HCT116 (cell line): ENCODE data around the gene DNAAF8. TPM values are rescaled to one million over a fixed set of nuclear protein-coding genes. Genes with fewer than 3 reads are reported as not detected.

ENCODE experiments used
- ATAC-seq: fragments of 200-7000 bp; cut with Tn5 transposase; 2 replicates; pipeline ENCODE4 v1.9.1; 2020; ENCODE audit warnings: mild to moderate bottlenecking, moderate library complexity
- BruUV-seq: library from RNA; stranded (reverse); fragments of 400-500 nt; replicated peaks from 2 replicates; lab custom pipeline; 2021; lab: Mats Ljungman, UMichigan
- CTCF ChIA-PET: fragments of 300-600 bp; sonication (Branson Sonifier 250); formaldehyde crosslinking; loops from one replicate; lab custom pipeline; 2021; ENCODE audit warnings: antibody characterized with exemption; lab: Charles Lee
- POLR2A ChIA-PET: fragments of 300-600, 350-600 bp; sonication (Branson Sonifier 250); formaldehyde crosslinking; loops from one replicate; lab custom pipeline; 2021; ENCODE audit warnings: antibody characterized with exemption; lab: Charles Lee
- RAD21 ChIA-PET, 2 experiments: fragments of 300-600 bp; sonication (Branson Sonifier 250); formaldehyde crosslinking; loops; one replicate each; lab custom pipeline; 2023; ENCODE audit warnings: low total read pairs in 2 of 2; ENCODE audit not compliant: uncharacterized antibody in 2 of 2, unreplicated experiment in 2 of 2, low non-redundant PET in 1 of 2; lab: Charles Lee
- DNase-seq: peaks from one replicate; pipeline ENCODE4 v3.0.0-alpha.2; 2010; ENCODE audit warnings: low read depth, low spot score
- H2AFZ ChIP-seq: fragments of 200-600 bp; shearing (Covaris generic), sonication (generic); 2 replicates; pipeline ENCODE4 v1.6.1; 2017; ENCODE audit warnings: low read depth, mixed run types, mixed read lengths, antibody characterized with exemption, low read length; ENCODE audit not compliant: poor library complexity, severe bottlenecking
- H3K27ac ChIP-seq: 2 replicates; pipeline ENCODE4 v1.5.1; 2012; ENCODE audit warnings: low read depth, low read length
- H3K27me3 ChIP-seq: fragments of 200-600 bp; sonication (generic); 2 replicates; pipeline ENCODE4 v1.6.1; 2016; ENCODE audit warnings: mixed run types, low read length, mixed read lengths; ENCODE audit not compliant: insufficient read depth
- H3K36me3 ChIP-seq, 2 experiments: fragments of 200-500 bp in 1 of 2; fragments of 200-600 bp in 1 of 2; sonication (Bioruptor generic) in 1 of 2; sonication (generic) in 1 of 2; 2 replicates each; pipeline versions ENCODE4 v1.5.1 to v1.6.1; 2014 to 2016; ENCODE audit warnings: low read length in 2 of 2, inconsistent platforms in 1 of 2, mixed read lengths in 1 of 2, mixed run types in 1 of 2; ENCODE audit not compliant: insufficient read depth in 2 of 2, control insufficient read depth in 1 of 2
- H3K4me1 ChIP-seq, 2 experiments: fragments of 200-600 bp in 1 of 2; sonication (generic) in 1 of 2; 2 replicates each; pipeline versions ENCODE4 v1.5.1 to v1.6.1; 2012 to 2017; ENCODE audit warnings: low read length in 2 of 2, inconsistent platforms in 1 of 2, mild to moderate bottlenecking in 1 of 2, mixed read lengths in 1 of 2, mixed run types in 1 of 2, moderate library complexity in 1 of 2; ENCODE audit not compliant: insufficient read depth in 2 of 2, control insufficient read depth in 1 of 2
- H3K4me2 ChIP-seq: fragments of 200-600 bp; sonication (generic); 2 replicates; pipeline ENCODE4 v1.6.1; 2017; ENCODE audit warnings: mixed run types, low read length, mixed read lengths
- H3K4me3 ChIP-seq, 2 experiments: fragments of 200-600 bp in 1 of 2; sonication (generic) in 1 of 2; replicated peaks in 1 of 2; 2 replicates each; pipeline ENCODE4 v1.5.1; 2011 to 2016; ENCODE audit warnings: low read length in 2 of 2, control low read depth in 1 of 2, low read depth in 1 of 2, mild to moderate bottlenecking in 1 of 2, mixed read lengths in 1 of 2, mixed run types in 1 of 2
- H3K79me2 ChIP-seq: fragments of 200-600 bp; sonication (generic); 2 replicates; pipeline ENCODE4 v1.6.1; 2017; ENCODE audit warnings: mild to moderate bottlenecking, mixed run types, low read length, moderate library complexity, mixed read lengths; ENCODE audit not compliant: insufficient read depth
- H3K9ac ChIP-seq: fragments of 200-600 bp; sonication (generic); 2 replicates; pipeline ENCODE4 v1.6.1; 2016; ENCODE audit warnings: low read length, mixed read lengths
- H3K9me2 ChIP-seq: fragments of 200-600 bp; sonication (generic), shearing (Covaris generic); 2 replicates; pipeline ENCODE4 v1.6.1; 2017; ENCODE audit warnings: mixed run types, mild to moderate bottlenecking, moderate library complexity; ENCODE audit not compliant: insufficient read depth
- H3K9me3 ChIP-seq, 2 experiments: fragments of 200-500 bp in 1 of 2; fragments of 200-600 bp in 1 of 2; sonication (Bioruptor generic) in 1 of 2; sonication (generic) in 1 of 2; 2 replicates each; pipeline ENCODE4 v1.6.1; 2014 to 2017; ENCODE audit warnings: low read length in 2 of 2, mixed read lengths in 2 of 2, inconsistent platforms in 1 of 2, low read depth in 1 of 2, mild to moderate bottlenecking in 1 of 2, mixed run types in 1 of 2, moderate library complexity in 1 of 2; ENCODE audit not compliant: control insufficient read depth in 1 of 2, insufficient read depth in 1 of 2
- H4K20me1 ChIP-seq: fragments of 200-600 bp; sonication (generic), shearing (Covaris generic); 2 replicates; pipeline ENCODE4 v1.6.1; 2017; ENCODE audit warnings: mixed run types, mild to moderate bottlenecking, moderate library complexity; ENCODE audit not compliant: insufficient read depth
- CBX3 ChIP-seq: IDR thresholded peaks from 2 replicates; pipeline ENCODE4 v1.6.1; 2012; ENCODE audit warnings: low read depth
- CEBPB ChIP-seq: IDR thresholded peaks from 2 replicates; pipeline ENCODE4 v1.6.1; 2012; ENCODE audit warnings: low read depth
- EGR1 ChIP-seq: IDR thresholded peaks from 2 replicates; pipeline ENCODE4 v1.6.1; 2012; ENCODE audit warnings: low read depth
- EZH2 ChIP-seq: fragments of 200-600 bp; sonication (generic); IDR thresholded peaks from 2 replicates; pipeline ENCODE4 v1.6.1; 2017; ENCODE audit warnings: antibody characterized with exemption, mixed run types
- JUND ChIP-seq: IDR thresholded peaks from 2 replicates; pipeline ENCODE4 v1.6.1; 2012
- POLR2A ChIP-seq: IDR thresholded peaks from 2 replicates; pipeline ENCODE4 v1.7.0; 2011; ENCODE audit warnings: borderline replicate concordance; ENCODE audit not compliant: insufficient read depth, insufficient read length; ENCODE audit errors: extremely low read depth
- POLR2AphosphoS5 ChIP-seq: IDR thresholded peaks from 2 replicates; pipeline ENCODE4 v1.6.1; 2011; ENCODE audit warnings: mild to moderate bottlenecking, low read depth, low read length, moderate library complexity
- RAD21 ChIP-seq: IDR thresholded peaks from 2 replicates; pipeline ENCODE4 v1.6.1; 2012; ENCODE audit warnings: low read depth, mild to moderate bottlenecking
- SIN3A ChIP-seq: IDR thresholded peaks from 2 replicates; pipeline ENCODE4 v1.6.1; 2012; ENCODE audit warnings: low read depth
- SP1 ChIP-seq: IDR thresholded peaks from 2 replicates; pipeline ENCODE4 v1.6.1; 2012; ENCODE audit warnings: low read depth
- SRF ChIP-seq: IDR thresholded peaks from 2 replicates; pipeline ENCODE4 v1.6.1; 2012; ENCODE audit warnings: low read depth
- ZFX ChIP-seq: fragments of 450-650 bp; IDR thresholded peaks from 2 replicates; pipeline ENCODE4 v1.6.1; 2017
- ZNF274 ChIP-seq: fragments of 200-500 bp; sonication (Bioruptor generic); IDR thresholded peaks from 2 replicates; pipeline ENCODE4 v1.6.1; 2014; ENCODE audit warnings: mild to moderate bottlenecking, low read depth, low read length, inconsistent platforms
- intact Hi-C: fragments of 100-400 bp; cut with micrococcal nuclease; formaldehyde crosslinking; loops from 2 replicates; pipeline ENCODE4 v1.10.0; 2022
- total RNA-seq: library from RNA; stranded (reverse); gene quantifications from one replicate; pipeline ENCODE4 v1.2.1, GENCODE V29; 2021; ENCODE audit not compliant: unreplicated experiment
- TF ChIP-seq, protein P1 (sequence below): IDR thresholded peaks from 2 replicates; pipeline ENCODE4 v1.6.1; 2012
- TF ChIP-seq, protein P2 (sequence below): IDR thresholded peaks from 2 replicates; pipeline ENCODE4 v1.6.1; 2012
- TF ChIP-seq, protein P3 (sequence below): IDR thresholded peaks from 2 replicates; pipeline ENCODE4 v1.6.1; 2011; ENCODE audit warnings: mild to moderate bottlenecking, low read length, moderate library complexity; ENCODE audit not compliant: insufficient replicate concordance; ENCODE audit errors: extremely low read depth
- TF ChIP-seq, protein P4 (sequence below), 3 experiments: fragments of 200-600 bp in 1 of 3; sonication (generic) in 1 of 3; IDR thresholded peaks in 2 of 3; conservative IDR thresholded peaks in 1 of 3; 2 replicates each; pipeline ENCODE4 v1.5.1; 2012 to 2017; ENCODE audit warnings: low read depth in 2 of 3, low read length in 2 of 3, antibody characterized with exemption in 1 of 3, borderline replicate concordance in 1 of 3, control low read depth in 1 of 3, mild to moderate bottlenecking in 1 of 3, mixed read lengths in 1 of 3, mixed run types in 1 of 3, moderate library complexity in 1 of 3; ENCODE audit not compliant: insufficient read depth in 1 of 3

Gene DNAAF8
- total RNA-seq, 1 experiment from 2014 or later = 1.0 TPM

DNA sequence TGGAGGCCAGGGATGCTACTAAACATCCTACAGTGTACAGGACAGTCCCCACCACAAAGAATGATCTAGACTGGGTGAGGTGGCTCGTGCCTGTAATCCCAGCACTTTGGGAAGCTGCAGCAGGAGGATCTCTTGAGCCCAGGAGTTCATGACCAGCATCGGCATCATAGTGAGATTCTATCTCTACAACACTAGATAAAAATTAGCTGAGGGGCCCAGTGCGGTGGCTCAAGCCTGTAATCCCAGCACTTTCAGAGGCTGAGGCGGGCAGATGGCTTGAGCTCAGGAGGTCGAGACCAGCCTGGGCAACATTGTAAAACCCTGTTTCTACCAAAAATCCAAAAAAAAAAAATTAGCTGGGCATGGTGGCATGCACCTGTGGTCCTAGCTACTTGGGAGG lies 38.0 kb downstream of the DNAAF8 start:
- no peaks in the 10 kb centered on the region for H3K79me2 ChIP-seq
- intact Hi-C loops = no loop called here
- no peak overlapping the region for H3K27ac ChIP-seq
- peaks cover 6 to 16% of the 10 kb centered on the region in 2 experiments; a peak in 3 of 4 replicates for H3K4me1 ChIP-seq
- DNase-seq (no peak), ATAC-seq (no peak)
- H3K9me3 ChIP-seq = no peaks in the 10 kb centered on the region
- no peak overlapping the region for H3K9ac ChIP-seq
- H3K4me2 ChIP-seq = no peak overlapping the region
- no peak overlapping the region for H3K4me3 ChIP-seq
- no peaks in the 10 kb centered on the region for H3K36me3 ChIP-seq
- RAD21 ChIA-PET = no interaction called here
- no peaks in the 10 kb centered on the region for H3K9me2 ChIP-seq
- CTCF ChIA-PET = no interaction called here
- BruUV-seq = no TSS peak
- no peaks in the 10 kb centered on the region for H4K20me1 ChIP-seq
- H3K27me3 ChIP-seq = no peaks in the 10 kb centered on the region
- POLR2A ChIA-PET = no interaction called here
- no peak overlapping the region for H2AFZ ChIP-seq
- TF ChIP-seq POLR2A (no peak), SP1 (no peak), JUND (no peak), ZFX (no peak), SRF (no peak), CEBPB (no peak), EZH2 (no peak), ZNF274 (no peak), EGR1 (no peak), POLR2AphosphoS5 (no peak), SIN3A (no peak), RAD21 (no peak), CBX3 (no peak)
- TF ChIP-seq, protein P1, sequence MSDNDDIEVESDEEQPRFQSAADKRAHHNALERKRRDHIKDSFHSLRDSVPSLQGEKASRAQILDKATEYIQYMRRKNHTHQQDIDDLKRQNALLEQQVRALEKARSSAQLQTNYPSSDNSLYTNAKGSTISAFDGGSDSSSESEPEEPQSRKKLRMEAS = no peak
- TF ChIP-seq, protein P2, sequence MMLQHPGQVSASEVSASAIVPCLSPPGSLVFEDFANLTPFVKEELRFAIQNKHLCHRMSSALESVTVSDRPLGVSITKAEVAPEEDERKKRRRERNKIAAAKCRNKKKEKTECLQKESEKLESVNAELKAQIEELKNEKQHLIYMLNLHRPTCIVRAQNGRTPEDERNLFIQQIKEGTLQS = no peak
- TF ChIP-seq, protein P3, sequence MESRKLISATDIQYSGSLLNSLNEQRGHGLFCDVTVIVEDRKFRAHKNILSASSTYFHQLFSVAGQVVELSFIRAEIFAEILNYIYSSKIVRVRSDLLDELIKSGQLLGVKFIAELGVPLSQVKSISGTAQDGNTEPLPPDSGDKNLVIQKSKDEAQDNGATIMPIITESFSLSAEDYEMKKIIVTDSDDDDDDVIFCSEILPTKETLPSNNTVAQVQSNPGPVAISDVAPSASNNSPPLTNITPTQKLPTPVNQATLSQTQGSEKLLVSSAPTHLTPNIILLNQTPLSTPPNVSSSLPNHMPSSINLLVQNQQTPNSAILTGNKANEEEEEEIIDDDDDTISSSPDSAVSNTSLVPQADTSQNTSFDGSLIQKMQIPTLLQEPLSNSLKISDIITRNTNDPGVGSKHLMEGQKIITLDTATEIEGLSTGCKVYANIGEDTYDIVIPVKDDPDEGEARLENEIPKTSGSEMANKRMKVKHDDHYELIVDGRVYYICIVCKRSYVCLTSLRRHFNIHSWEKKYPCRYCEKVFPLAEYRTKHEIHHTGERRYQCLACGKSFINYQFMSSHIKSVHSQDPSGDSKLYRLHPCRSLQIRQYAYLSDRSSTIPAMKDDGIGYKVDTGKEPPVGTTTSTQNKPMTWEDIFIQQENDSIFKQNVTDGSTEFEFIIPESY = no peak
- TF ChIP-seq, protein P4, sequence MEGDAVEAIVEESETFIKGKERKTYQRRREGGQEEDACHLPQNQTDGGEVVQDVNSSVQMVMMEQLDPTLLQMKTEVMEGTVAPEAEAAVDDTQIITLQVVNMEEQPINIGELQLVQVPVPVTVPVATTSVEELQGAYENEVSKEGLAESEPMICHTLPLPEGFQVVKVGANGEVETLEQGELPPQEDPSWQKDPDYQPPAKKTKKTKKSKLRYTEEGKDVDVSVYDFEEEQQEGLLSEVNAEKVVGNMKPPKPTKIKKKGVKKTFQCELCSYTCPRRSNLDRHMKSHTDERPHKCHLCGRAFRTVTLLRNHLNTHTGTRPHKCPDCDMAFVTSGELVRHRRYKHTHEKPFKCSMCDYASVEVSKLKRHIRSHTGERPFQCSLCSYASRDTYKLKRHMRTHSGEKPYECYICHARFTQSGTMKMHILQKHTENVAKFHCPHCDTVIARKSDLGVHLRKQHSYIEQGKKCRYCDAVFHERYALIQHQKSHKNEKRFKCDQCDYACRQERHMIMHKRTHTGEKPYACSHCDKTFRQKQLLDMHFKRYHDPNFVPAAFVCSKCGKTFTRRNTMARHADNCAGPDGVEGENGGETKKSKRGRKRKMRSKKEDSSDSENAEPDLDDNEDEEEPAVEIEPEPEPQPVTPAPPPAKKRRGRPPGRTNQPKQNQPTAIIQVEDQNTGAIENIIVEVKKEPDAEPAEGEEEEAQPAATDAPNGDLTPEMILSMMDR (IDR thresholded peaks at IDR 0.05 in 2 of 3, conservative IDR thresholded peaks at IDR 0.05 in 1 of 3; ENCODE audit: borderline replicate concordance in 1 of 3, insufficient read depth in 1 of 3, low read depth in 2 of 3, low read length in 2 of 3) = no peak
